WTC11 (cell line): ENCODE results near the gene LY6G5B.

Experiments
- TF ChIP-seq, protein P1 (sequence below): fragments of 200-600 bp; IDR thresholded peaks from 2 replicates; pipeline ENCODE4 v1.8.0; 2022; ENCODE audit warnings: antibody characterized with exemption
- TF ChIP-seq, protein P2 (sequence below): sonication (generic); formaldehyde crosslinking; IDR thresholded peaks from 2 replicates; pipeline ENCODE4 v1.8.0; 2022; ENCODE audit warnings: mild to moderate bottlenecking, missing genetic modification reagents

DNA sequence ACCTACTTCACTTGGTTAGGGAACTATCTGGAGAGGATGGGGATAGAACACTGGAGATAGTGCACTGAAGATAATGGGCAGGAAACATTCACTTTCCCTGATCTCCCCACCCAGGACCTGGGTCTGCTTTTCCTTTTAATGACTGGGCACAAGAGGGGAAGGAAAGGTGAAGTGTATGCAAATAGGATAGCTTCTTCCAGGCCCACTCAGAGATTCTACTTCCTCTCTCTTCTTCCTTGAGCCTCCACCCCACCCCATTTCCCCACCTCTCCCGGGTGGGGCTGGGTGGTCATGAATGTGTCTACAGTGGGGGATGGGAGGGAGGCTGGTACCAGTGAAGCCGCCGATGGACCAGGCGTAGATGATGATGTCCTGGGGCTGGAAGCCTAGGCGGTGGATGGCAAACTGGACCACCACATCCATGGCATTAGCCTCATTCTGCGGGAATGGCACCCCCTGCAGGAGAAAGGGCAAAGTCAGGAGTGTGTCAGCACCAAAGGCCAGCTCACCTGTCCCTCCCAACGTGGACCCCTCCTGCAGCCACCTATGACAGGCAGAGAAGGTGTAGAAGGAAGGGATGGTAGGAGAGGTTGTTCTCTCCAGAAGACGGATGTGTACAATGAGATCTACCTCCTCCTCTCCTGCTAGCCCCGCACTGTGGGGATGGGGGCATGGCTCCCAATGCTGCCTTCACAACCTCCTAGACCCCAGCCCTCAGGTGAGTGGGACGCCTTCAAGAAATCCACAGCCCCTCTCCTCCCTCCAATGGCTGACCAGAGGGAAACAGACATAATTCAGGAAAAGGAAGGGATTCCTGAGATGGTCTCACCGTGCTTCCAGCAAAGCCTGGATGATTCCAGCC lies 19.7 kb downstream of the LY6G5B start:
- TF ChIP-seq, protein P1, sequence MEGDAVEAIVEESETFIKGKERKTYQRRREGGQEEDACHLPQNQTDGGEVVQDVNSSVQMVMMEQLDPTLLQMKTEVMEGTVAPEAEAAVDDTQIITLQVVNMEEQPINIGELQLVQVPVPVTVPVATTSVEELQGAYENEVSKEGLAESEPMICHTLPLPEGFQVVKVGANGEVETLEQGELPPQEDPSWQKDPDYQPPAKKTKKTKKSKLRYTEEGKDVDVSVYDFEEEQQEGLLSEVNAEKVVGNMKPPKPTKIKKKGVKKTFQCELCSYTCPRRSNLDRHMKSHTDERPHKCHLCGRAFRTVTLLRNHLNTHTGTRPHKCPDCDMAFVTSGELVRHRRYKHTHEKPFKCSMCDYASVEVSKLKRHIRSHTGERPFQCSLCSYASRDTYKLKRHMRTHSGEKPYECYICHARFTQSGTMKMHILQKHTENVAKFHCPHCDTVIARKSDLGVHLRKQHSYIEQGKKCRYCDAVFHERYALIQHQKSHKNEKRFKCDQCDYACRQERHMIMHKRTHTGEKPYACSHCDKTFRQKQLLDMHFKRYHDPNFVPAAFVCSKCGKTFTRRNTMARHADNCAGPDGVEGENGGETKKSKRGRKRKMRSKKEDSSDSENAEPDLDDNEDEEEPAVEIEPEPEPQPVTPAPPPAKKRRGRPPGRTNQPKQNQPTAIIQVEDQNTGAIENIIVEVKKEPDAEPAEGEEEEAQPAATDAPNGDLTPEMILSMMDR = no peak
- TF ChIP-seq, protein P2, sequence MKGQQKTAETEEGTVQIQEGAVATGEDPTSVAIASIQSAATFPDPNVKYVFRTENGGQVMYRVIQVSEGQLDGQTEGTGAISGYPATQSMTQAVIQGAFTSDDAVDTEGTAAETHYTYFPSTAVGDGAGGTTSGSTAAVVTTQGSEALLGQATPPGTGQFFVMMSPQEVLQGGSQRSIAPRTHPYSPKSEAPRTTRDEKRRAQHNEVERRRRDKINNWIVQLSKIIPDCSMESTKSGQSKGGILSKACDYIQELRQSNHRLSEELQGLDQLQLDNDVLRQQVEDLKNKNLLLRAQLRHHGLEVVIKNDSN = no peak
